ENCODE data around the gene LOXL1.
"Not testable (repeated sequence)": the region's sequence is repeated elsewhere in the genome, so short reads cannot be mapped to it uniquely, and the experiment has no call there.

DNA sequence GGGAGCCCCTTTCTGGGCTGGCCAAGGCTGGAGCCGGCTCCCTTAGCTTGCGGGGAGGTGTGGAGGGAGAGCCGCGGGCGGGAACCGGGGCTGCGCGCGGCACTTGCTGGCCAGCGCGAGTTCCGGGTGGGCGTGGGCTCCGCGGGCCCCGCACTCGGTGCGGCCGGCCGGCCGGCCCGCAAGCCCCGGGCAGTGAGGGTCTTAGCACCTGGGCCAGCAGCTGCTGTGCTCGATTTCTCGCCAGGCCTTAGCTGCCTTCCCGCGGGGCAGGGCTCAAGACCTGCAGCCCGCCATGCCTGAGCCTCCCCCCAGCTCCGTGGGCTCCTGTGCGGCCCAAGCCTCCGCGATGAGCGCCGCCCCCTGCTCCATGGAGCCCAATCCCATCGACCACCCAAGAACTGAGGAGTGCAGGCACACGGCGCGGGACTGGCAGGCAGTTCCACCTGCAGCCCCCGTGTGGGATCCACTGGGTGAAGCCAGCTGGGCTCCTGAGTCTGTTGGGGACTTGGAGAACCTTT lies 47.5 kb downstream of the LOXL1 start:
- TF ChIP-seq POLR2AphosphoS2 (IDR thresholded peaks at IDR 0.05; ENCODE audit: low read depth, low read length); KAT8 (CRISPR knock-in tag; IDR thresholded peaks at IDR 0.05); SRSF1 (optimal IDR thresholded peaks at IDR 0.05; ENCODE audit: low read depth, low read length); ARNT (IDR thresholded peaks at IDR 0.05); FOXK1 (CRISPR knock-in tag; IDR thresholded peaks at IDR 0.05; ENCODE audit: borderline replicate concordance, low read depth); ZNF354B (CRISPR knock-in tag; IDR thresholded peaks at IDR 0.05): not testable (repeated sequence)
- TF ChIP-seq, protein P1, sequence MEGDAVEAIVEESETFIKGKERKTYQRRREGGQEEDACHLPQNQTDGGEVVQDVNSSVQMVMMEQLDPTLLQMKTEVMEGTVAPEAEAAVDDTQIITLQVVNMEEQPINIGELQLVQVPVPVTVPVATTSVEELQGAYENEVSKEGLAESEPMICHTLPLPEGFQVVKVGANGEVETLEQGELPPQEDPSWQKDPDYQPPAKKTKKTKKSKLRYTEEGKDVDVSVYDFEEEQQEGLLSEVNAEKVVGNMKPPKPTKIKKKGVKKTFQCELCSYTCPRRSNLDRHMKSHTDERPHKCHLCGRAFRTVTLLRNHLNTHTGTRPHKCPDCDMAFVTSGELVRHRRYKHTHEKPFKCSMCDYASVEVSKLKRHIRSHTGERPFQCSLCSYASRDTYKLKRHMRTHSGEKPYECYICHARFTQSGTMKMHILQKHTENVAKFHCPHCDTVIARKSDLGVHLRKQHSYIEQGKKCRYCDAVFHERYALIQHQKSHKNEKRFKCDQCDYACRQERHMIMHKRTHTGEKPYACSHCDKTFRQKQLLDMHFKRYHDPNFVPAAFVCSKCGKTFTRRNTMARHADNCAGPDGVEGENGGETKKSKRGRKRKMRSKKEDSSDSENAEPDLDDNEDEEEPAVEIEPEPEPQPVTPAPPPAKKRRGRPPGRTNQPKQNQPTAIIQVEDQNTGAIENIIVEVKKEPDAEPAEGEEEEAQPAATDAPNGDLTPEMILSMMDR (CRISPR knock-in tag; IDR thresholded peaks at IDR 0.05), result not testable (repeated sequence)
- TF ChIP-seq, protein P2, sequence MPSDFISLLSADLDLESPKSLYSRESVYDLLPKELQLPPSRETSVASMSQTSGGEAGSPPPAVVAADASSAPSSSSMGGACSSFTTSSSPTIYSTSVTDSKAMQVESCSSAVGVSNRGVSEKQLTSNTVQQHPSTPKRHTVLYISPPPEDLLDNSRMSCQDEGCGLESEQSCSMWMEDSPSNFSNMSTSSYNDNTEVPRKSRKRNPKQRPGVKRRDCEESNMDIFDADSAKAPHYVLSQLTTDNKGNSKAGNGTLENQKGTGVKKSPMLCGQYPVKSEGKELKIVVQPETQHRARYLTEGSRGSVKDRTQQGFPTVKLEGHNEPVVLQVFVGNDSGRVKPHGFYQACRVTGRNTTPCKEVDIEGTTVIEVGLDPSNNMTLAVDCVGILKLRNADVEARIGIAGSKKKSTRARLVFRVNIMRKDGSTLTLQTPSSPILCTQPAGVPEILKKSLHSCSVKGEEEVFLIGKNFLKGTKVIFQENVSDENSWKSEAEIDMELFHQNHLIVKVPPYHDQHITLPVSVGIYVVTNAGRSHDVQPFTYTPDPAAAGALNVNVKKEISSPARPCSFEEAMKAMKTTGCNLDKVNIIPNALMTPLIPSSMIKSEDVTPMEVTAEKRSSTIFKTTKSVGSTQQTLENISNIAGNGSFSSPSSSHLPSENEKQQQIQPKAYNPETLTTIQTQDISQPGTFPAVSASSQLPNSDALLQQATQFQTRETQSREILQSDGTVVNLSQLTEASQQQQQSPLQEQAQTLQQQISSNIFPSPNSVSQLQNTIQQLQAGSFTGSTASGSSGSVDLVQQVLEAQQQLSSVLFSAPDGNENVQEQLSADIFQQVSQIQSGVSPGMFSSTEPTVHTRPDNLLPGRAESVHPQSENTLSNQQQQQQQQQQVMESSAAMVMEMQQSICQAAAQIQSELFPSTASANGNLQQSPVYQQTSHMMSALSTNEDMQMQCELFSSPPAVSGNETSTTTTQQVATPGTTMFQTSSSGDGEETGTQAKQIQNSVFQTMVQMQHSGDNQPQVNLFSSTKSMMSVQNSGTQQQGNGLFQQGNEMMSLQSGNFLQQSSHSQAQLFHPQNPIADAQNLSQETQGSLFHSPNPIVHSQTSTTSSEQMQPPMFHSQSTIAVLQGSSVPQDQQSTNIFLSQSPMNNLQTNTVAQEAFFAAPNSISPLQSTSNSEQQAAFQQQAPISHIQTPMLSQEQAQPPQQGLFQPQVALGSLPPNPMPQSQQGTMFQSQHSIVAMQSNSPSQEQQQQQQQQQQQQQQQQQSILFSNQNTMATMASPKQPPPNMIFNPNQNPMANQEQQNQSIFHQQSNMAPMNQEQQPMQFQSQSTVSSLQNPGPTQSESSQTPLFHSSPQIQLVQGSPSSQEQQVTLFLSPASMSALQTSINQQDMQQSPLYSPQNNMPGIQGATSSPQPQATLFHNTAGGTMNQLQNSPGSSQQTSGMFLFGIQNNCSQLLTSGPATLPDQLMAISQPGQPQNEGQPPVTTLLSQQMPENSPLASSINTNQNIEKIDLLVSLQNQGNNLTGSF (CRISPR knock-in tag; IDR thresholded peaks at IDR 0.05), result not testable (repeated sequence)
